RPMI7951 (cell line): Measurements from ENCODE around the gene HIVEP3. TPM values are rescaled to one million over a fixed set of nuclear protein-coding genes. Genes with fewer than 3 reads are reported as not detected.

ENCODE experiments used
- DNase-seq: peaks from one replicate; pipeline ENCODE4 v3.0.0-alpha.2; 2012; ENCODE audit warnings: low read depth
- total RNA-seq: library from RNA; depleted of rRNA; stranded (reverse); fragments of >200 nt; shearing (Covaris generic); gene quantifications from 2 replicates; pipeline ENCODE4 v1.2.3, GENCODE V29; 2014

Gene HIVEP3
- total RNA-seq, 1 experiment from 2014 or later: 4.1 TPM

DNA sequence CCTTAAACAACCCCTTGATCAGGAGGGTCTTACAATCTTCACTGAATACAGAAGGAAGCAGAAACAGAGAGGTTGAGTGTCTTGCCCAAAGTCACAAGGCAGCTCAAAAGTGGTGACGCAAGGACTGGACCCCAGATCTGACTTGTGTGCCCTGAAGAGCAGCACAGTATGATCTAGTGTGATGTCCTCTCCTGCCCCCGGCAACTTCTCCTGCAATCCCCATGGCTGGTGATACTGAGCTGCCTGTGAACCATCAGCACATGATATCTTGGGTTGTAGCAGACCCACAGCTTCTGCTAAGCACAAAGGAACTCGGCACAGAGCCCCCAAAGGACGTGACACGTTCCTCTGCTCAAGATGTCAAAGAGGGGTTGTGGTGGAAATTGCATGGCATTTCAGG lies 383.0 kb downstream of the HIVEP3 start:
- DNase-seq: no peak

GRCh38 chr1:41535276-41535675 lies 383.4 kb downstream of the HIVEP3 start:
- no peak for DNase-seq

- DNase-seq: no peak
Measured at GRCh38 chr1:41534181-41535076, 384.3 kb downstream of the HIVEP3 start.

- no peak for DNase-seq
Measured at GRCh38 chr1:41533731-41534080, 385.0 kb downstream of the HIVEP3 start.

DNA sequence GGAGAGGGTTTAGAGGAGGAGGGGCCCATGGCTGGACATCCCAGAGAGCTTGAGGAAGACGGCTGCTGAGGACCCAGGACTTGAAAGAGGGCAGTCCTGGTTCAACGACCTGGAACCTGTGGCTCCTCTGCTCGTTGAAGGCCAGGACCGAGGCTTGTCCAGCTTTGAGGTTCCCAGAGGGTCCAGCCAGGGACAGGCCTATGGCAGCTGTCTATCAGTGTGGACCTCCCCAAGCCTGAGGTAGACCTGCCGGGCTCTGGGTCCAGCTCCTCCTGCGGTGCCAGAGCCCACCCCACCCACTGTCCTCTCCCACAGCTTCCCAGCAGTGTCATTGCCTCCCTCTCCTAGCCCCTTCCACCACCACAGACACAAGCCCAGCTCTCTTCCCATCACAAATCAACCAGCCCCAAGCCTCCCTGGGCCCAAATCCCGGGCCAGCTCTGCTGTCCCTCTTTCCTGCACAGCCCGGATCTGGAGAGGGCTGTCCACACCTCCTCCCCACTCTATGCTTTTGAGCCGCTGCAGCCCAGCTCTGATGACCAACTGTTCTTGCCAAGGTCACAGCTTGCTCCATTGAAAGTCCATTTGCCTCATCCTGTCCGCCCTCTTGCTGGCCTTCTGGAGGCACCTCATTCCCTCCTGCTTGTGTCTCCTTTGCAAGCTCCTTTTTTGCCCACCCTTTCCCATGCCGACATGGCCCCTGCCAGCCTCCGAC lies 385.5 kb downstream of the HIVEP3 start:
- DNase-seq: no peak

GRCh38 chr1:41532206-41532975 lies 386.3 kb downstream of the HIVEP3 start:
- DNase-seq: no peak

DNA sequence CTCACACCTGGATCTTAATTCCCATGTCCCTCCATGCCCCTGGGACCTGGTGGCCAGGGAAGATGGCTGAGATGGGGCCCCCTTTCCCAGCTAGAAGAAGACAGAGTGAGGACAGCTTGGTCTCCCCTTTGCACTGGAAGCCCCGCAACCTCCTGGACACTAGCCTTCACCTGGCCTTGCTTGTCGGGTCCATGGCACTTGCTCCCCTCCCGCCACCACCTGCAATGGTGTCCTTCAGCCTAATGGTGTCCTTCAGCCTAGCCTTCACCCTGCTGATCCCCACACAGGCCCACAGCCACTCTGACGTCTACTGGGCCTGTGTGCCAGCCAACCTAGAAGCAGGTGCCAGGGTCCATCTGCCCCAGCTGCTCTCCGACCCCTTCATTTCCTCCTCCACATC lies 388.3 kb downstream of the HIVEP3 start:
- DNase-seq: no peak

GRCh38 chr1:41529621-41530395 lies 388.9 kb downstream of the HIVEP3 start:
- no peak for DNase-seq

- no peak for DNase-seq
Measured at GRCh38 chr1:41528726-41529605, 389.8 kb downstream of the HIVEP3 start.

DNA sequence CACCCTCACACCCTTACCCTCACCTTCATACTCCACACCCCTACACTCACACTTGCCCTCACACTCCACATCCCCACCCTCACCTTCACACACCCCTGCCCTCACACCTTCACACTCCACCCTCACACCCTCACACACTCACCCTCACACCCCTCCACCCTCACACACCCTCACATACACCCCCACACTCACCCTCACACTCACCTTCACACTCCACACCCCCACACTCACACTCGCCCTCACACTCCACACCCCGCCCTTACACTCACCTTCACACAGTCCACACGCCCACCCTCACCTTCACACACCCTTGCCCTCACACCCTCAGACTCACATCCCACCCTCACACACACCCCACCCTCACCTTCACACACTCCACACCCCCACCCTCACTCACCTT lies 390.6 kb downstream of the HIVEP3 start:
- DNase-seq: no peak

GRCh38 chr1:41526956-41527561 lies 391.7 kb downstream of the HIVEP3 start:
- no peak for DNase-seq

- no peak for DNase-seq
Measured at GRCh38 chr1:41525891-41526587, 392.7 kb downstream of the HIVEP3 start.

GRCh38 chr1:41524676-41525675 lies 393.7 kb downstream of the HIVEP3 start:
- no peak for DNase-seq

GRCh38 chr1:41523949-41524675 lies 394.6 kb downstream of the HIVEP3 start:
- no peak for DNase-seq

GRCh38 chr1:41523071-41523470 lies 395.7 kb downstream of the HIVEP3 start:
- no peak for DNase-seq

GRCh38 chr1:41521766-41522165 lies 397.0 kb downstream of the HIVEP3 start:
- no peak for DNase-seq

- DNase-seq: no peak
Measured at GRCh38 chr1:41520951-41521752, 397.6 kb downstream of the HIVEP3 start.
